Ishikawa (cell line): Measurements from ENCODE around the gene ZNF334.

Source experiments
- CEBPB ChIP-seq: IDR thresholded peaks from 2 replicates; pipeline ENCODE4 v1.6.1; 2012
- CREB1 ChIP-seq: IDR thresholded peaks from 2 replicates; pipeline ENCODE4 v1.6.1; 2012; ENCODE audit warnings: low read depth
- EGR1 ChIP-seq: IDR thresholded peaks from 2 replicates; pipeline ENCODE4 v1.6.1; 2012
- EP300 ChIP-seq: IDR thresholded peaks from 2 replicates; pipeline ENCODE4 v1.6.1; 2012; ENCODE audit warnings: borderline replicate concordance
- FOXM1 ChIP-seq: IDR thresholded peaks from 2 replicates; pipeline ENCODE4 v1.6.1; 2012; ENCODE audit warnings: low read depth, borderline replicate concordance
- MAX ChIP-seq: IDR thresholded peaks from 2 replicates; pipeline ENCODE4 v1.6.1; 2012
- NFIC ChIP-seq: IDR thresholded peaks from 2 replicates; pipeline ENCODE4 v1.6.1; 2012
- RAD21 ChIP-seq: IDR thresholded peaks from 2 replicates; pipeline ENCODE4 v1.6.1; 2012; ENCODE audit warnings: low read depth
- REST ChIP-seq: IDR thresholded peaks from 2 replicates; pipeline ENCODE4 v1.6.1; 2012; ENCODE audit warnings: low read depth, mild to moderate bottlenecking
- TAF1 ChIP-seq: IDR thresholded peaks from 2 replicates; pipeline ENCODE4 v1.6.1; 2012; ENCODE audit warnings: low read depth, mild to moderate bottlenecking
- TEAD4 ChIP-seq: IDR thresholded peaks from 2 replicates; pipeline ENCODE4 v1.6.1; 2012
- USF1 ChIP-seq: IDR thresholded peaks from 2 replicates; pipeline ENCODE4 v1.6.1; 2012
- ZBTB7A ChIP-seq: IDR thresholded peaks from 2 replicates; pipeline ENCODE4 v1.6.1; 2012; ENCODE audit warnings: low read depth

GRCh38 chr20:46549188-46549972, 36.0 kb upstream of the ZNF334 start:
- TF ChIP-seq RAD21 = no peak
- no peak for TF ChIP-seq EP300
- no peak for TF ChIP-seq ZBTB7A
- TF ChIP-seq USF1 = no peak
- no peak for TF ChIP-seq TAF1
- TF ChIP-seq TEAD4 = no peak
- TF ChIP-seq CEBPB = no peak
- TF ChIP-seq REST = no peak
- no peak for TF ChIP-seq MAX
- no peak for TF ChIP-seq EGR1
- no peak for TF ChIP-seq NFIC
- no peak for TF ChIP-seq CREB1
- TF ChIP-seq FOXM1 = no peak
